ENCODE results near the gene OR13G1.
"Not testable (repeated sequence)": the region's sequence is repeated elsewhere in the genome, so short reads cannot be mapped to it uniquely, and the experiment has no call there.

Gene OR13G1

GRCh38 chr1:247679639-247680038 is at the start of gene OR13G1:
Gene OR13G1, minus strand, starts transcription at chr1:247679739. Its CDS starts 6,698 bp downstream, at chr1:247673041.
- DNase-seq (ENCODE audit: low spot score), result no peak

- DNase-seq (ENCODE audit: low spot score), result no peak
These were observed 41.7 kb upstream of the OR13G1 start for GRCh38 chr1:247721222-247721621.

DNA sequence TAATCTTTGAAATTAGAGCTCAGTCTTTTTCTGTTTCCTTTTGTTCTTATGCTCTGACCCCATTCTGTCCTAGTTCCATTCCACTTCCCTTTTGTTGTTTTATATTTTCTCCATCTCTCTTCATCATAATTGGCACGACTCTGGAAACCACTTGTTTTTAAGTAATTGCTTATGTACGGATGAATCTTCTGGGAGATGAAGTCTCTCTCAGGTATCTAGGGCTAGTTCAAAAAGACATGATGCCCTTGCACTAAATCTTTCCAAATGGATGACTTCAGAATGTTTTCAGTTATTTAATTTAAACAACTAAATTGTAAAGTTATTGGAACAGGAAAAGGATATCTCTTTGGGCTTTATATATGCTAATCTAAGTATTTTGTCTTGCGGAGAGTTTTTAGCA is 37.0 kb upstream of the OR13G1 start, which contains the start of gene OR6F1:
Gene OR6F1 (minus strand): TSS at position 101 of the 400 bp plus-strand sequence. CDS start 3,891 bp downstream, outside the sequence.
- no peak for DNase-seq (ENCODE audit: low spot score)

- DNase-seq (ENCODE audit: low spot score), result no peak
These were observed 34.2 kb upstream of the OR13G1 start for GRCh38 chr1:247713753-247714152.

DNA sequence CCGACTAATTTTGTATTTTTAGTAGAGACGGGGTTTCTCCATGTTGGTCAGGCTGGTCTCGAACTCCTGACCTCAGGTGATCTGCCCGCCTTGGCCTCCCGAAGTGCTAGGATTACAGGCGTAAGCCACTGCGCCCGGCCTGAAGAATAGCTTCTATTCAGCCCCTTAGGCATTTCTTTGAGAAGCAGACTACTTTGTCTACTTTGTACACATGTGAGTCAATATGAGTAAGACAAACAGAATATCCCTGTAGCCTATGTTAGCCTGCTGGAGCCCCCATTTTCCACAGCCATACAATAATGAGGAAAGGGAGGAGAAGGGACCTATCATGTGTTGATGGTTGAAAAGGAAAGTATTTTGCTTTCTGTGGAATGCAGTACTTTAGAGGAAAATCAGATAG is 31.1 kb upstream of the OR13G1 start:
- DNase-seq (ENCODE audit: low spot score), result not testable (repeated sequence)

DNA sequence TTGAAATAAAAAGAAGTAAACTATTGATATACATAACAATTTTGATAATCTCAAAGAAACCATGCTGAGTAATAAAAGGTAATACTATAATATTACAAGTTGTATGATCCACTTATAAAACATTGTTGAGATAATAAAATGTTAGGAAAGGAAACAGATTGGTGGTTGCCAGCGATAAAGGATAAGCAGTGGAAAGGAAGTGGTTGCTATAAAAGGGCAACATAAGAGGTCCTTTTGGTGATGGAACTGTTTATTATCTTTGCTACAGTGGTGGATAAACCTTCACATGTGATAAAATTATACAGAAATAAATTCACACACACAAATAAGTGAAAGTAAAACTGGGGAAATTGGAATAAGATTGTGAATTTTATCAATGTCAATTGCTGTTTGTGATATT is 21.8 kb upstream of the OR13G1 start:
- no peak for DNase-seq (ENCODE audit: low spot score)

DNA sequence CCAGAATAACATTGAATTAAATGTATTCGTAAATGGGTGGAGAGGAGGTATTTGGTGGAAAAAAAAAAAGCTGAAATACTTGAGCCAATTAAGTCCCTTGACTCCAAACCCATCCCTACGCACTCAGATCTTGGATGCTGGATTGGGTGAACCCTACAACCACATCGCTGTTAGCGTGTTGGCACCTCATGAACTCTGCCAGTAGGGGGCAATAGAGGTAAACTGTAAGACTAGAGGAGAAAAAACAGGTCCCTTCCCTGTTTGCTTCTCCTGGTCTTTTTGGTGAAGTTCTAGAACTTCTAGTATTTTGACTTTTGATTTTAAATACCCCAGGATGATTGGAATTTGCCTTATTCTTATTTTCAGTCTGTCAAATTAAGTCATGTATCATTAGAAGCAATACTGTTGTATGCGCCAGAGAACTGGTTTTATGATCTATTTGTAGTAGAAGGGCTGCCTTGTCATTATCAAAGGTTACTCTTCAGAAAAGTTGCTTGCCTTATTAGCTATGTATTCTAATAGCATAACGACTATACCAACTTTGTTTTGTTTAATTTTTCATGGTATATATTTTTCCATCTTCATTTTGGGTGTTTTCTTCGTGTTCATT is 1.9 kb upstream of the OR13G1 start:
- DNase-seq (ENCODE audit: low spot score), result peak; percentile 83

DNA sequence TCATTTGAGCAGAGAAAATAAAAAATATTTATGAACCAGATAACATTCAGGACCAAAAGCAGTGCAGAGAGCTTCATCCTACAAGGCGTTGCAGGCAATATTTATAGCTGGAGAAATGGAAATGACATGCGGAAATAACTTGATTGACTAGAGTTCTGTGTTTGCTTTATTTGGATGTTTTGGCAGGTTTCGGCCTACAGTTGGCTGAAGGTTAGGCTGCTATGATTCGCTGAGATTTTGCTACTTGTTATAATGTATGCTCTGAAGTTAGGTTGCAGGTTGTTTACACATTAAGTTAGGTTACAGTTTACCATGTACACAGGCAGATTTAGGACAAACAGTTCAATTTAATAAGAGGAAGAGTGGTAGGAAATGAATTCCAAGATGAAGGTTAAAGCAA is 632 bp upstream of the OR13G1 start:
- DNase-seq (ENCODE audit: low spot score), result no peak

DNA sequence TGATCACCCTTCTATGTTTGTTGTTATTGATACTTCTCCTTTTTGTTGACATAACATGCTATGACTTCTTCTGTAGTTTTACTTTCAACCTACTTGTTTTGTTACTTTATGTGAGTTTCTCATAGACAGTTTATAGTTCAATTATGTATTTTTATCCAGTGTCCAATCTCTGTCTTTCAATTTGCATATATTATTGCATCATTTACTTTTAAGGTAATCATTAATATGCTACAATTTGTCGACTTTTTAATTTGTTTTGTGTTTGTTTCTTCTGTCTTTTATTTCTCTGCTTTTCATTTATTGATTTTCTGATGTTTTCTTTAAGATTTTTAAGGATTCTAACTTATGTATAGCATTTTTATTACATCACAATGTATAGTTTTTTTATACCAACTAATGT is 10.3 kb downstream of the OR13G1 start:
- DNase-seq (ENCODE audit: low spot score), result no peak

DNA sequence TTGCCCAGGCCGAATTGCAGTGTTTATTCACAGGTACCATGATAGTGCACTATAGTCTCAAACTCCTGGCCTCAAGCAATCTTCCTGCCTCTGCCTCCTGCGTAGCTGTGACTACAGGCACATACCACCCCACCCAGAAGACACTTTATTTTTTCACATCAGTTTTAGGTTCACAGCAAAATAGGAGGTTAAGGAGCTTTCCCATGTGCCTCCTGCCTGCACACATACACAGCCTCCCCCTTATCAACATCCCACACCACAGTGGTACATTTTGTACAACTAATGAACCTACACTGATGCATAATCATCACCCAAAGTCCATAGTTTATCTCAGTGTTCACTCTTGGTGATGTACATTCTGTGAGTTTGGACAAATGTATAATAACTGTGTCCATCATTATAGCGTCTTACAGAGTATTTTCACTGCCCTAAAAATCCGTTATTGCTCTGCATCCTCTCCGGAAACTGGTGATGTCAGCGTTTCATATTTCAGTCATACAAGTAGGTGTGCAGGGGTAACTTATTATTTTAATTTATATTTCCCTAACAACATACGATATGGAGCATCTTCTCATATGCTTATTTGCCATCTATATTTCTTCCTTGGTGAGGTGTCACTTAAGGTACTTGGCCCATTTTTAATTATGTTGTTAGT is 23.2 kb downstream of the OR13G1 start:
- no peak for DNase-seq (ENCODE audit: low spot score)

GRCh38 chr1:247653040-247653439 is 26.5 kb downstream of the OR13G1 start:
- no peak for DNase-seq (ENCODE audit: low spot score)

- no peak for DNase-seq (ENCODE audit: low spot score)
These were observed 31.7 kb downstream of the OR13G1 start for GRCh38 chr1:247647864-247648263.

DNA sequence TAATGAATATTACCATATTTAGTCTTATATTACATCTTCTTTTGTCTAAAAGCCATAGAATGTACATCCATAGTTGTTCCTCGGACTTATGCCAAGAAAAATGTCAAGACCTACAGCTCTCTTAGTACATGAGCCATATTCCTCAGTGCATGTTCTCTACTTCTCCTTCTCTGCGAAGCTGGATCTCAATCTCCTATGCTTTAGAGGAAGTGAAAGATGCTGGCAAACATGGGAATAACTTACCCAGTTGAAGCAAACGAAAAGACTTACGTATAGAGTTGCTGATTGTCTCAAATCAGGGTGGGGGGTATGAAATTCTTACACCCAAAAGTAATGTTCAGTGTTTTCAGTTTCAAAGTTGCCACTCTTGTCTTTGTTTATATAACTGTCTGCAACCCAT is 32.7 kb downstream of the OR13G1 start:
- no peak for DNase-seq (ENCODE audit: low spot score)

DNA sequence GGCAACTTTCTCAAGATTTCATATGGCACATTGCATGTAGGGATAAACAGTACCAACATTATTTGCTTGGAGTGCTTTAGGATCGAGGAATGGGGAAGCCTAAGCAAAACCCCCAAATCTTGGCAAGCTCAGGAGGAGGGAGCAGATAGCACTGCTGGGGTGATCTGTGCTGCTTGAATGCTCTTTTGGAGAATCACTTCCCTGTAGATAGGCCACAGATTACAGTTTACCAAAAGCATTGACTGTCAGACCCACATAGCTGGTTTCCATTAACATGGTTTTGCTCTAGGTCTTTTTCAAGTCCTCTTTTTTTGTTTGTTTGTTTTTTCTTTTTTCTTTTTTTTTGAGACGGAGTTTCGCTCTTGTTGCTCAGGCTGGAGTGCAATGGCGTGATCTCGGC is 36.8 kb downstream of the OR13G1 start:
- no peak for DNase-seq (ENCODE audit: low spot score)

- DNase-seq (ENCODE audit: low spot score), result peak; percentile 64
These were observed 40.1 kb downstream of the OR13G1 start for GRCh38 chr1:247639381-247639981.

DNA sequence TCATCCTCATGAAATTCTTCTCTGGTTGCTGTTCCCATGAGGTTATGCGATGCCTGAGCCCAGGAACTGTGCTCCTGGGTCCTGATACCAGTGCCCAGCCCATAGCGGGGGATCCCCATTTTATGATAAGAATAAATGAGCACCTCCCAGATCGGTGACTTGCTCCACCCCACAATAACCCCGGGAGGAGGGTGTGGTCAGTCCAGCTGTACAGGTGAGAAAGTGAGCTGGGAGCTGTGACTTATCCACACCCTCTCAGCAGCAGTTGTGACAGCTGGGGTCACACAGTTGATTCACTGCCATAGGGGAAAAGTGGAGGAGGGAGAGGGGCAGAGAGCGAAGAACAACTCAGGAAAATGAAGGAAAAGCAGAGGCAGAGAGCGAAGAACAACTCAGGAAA is 40.8 kb downstream of the OR13G1 start:
- peak; percentile 27 for DNase-seq (ENCODE audit: low spot score)

- no peak for DNase-seq (ENCODE audit: low spot score)
These were observed 41.5 kb downstream of the OR13G1 start for GRCh38 chr1:247638011-247638410.

DNA sequence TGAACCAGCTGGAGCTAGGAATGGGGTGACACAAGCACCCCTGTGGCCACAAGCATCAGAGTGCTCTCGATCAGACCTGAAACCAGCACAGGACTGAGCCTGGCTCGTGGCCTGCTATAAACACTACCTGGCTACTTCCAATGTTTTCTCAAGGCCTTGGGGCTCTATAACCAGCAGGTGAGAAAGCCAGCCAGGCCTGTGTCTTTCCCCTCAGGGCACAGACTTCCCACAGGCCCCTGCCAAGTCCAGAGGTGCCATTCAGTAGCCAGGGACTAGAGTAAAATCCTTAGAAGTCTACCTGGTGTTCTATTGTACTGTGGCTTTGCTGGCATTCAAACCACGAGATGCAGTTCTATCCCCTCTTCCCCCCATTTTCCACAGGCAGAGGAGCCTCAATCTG is 51.6 kb downstream of the OR13G1 start:
- DNase-seq (ENCODE audit: low spot score), result no peak

All from hematopoietic multipotent progenitor cell treated with erythropoietin and hydrocortisone succinate and interleukin-3 and kit ligand, for 17 days (in vitro differentiated cells).